Measurements from ENCODE around the gene HAO1. TPM values are rescaled to one million over a fixed set of nuclear protein-coding genes. Genes with fewer than 3 reads are reported as not detected.

Gene HAO1
- total and polyA plus RNA-seq, 2 of the 4 experiments (the other 2 are of a cell fraction): not detected

GRCh38 chr20:7859356-7859802 lies 80.9 kb downstream of the HAO1 start:
- H2BK20ac ChIP-seq (ENCODE audit: low read depth, low read length): no peak overlapping the region
- H3K4me3 ChIP-seq (ENCODE audit: insufficient read depth, low read depth, low read length): no peak overlapping the region
- H3K14ac ChIP-seq (replicated peaks; ENCODE audit: low read depth, low read length): no peak overlapping the region
- CTCF ChIA-PET: interaction anchor here (0.5 to 1.4 kb wide), 15 partner anchors 8 to 1237 kb away, joined by 3 to 7 read pairs (median 3); no protein-coding TSS in a partner anchor
- no peak overlapping the region for H2AFZ ChIP-seq (replicated peaks; ENCODE audit: low read length, poor library complexity)
- no peak for TF ChIP-seq NFE2L2 (IDR thresholded peaks at IDR 0.05; ENCODE audit: low read depth, low read length)
- no peak for TF ChIP-seq RFX5 (IDR thresholded peaks at IDR 0.05; ENCODE audit: low read depth, low read length)
- TF ChIP-seq RAD21 (IDR thresholded peaks at IDR 0.05; ENCODE audit: low read length): peak; percentile 86
- peak; percentile 64 for TF ChIP-seq SMC3 (IDR thresholded peaks at IDR 0.05; ENCODE audit: low read depth, low read length)
- no peak for TF ChIP-seq USF2 (IDR thresholded peaks at IDR 0.05; ENCODE audit: low read depth, low read length)
- TF ChIP-seq MAFK (IDR thresholded peaks at IDR 0.05; ENCODE audit: low read depth, low read length): no peak
- peak; percentile 67 for TF ChIP-seq MAZ (IDR thresholded peaks at IDR 0.05; ENCODE audit: borderline replicate concordance, low read depth, low read length)
- no peak for TF ChIP-seq MXI1 (IDR thresholded peaks at IDR 0.05; ENCODE audit: borderline replicate concordance, low read depth, low read length)
- TF ChIP-seq POLR2A (IDR thresholded peaks at IDR 0.05; ENCODE audit: low read depth, low read length): 0 out of 2 replicates have a peak, but pooled peaks have one; percentile 28
- TF ChIP-seq ELK1 (IDR thresholded peaks at IDR 0.05; ENCODE audit: borderline replicate concordance, low read depth, low read length): no peak
- peak; percentile 90 for TF ChIP-seq CTCF (conservative IDR thresholded peaks at IDR 0.05; ENCODE audit: low read depth, low read length)
- TF ChIP-seq FOS (IDR thresholded peaks at IDR 0.05; ENCODE audit: low read depth, low read length): no peak
- no peak for TF ChIP-seq CHD1 (IDR thresholded peaks at IDR 0.05; ENCODE audit: low read depth, low read length)
- H4K20me1 ChIP-seq (ENCODE audit: insufficient read depth, low read length): no peaks in the 10 kb centered on the region
- no CpG with 5 or more reads among the region's 3 CpGs for WGBS, 2 experiments (ENCODE audit: extremely low coverage in 2 of 2, insufficient read length in 1 of 2)
- BruUV-seq (replicated peaks): no TSS peak
- no peak overlapping the region; the same call in 1 of the 2 replicates for H2BK120ac ChIP-seq (ENCODE audit: low read depth, low read length)
- H3K36me3 ChIP-seq (ENCODE audit: control insufficient read depth, insufficient read depth, low read length): no peaks in the 10 kb centered on the region
- no peaks in the 10 kb centered on the region for H3K79me1 ChIP-seq (ENCODE audit: low read depth in 1 of 2, low read length in 2 of 2)
- H2AK9ac ChIP-seq (replicated peaks; ENCODE audit: low read depth, low read length, poor library complexity): no peak overlapping the region
- ATAC-seq (ENCODE audit: low read depth): peak; percentile 94
- no peak overlapping the region for H4K8ac ChIP-seq (ENCODE audit: low read depth in 2 of 2, low read length in 2 of 2)
- H3K27ac ChIP-seq (ENCODE audit: insufficient read depth, low read length): no peak overlapping the region
- DNase-seq: peak; percentile 70
- no peak overlapping the region for H2BK5ac ChIP-seq (ENCODE audit: low read depth, low read length, poor library complexity, severe bottlenecking)
- peaks cover 3% of the 10 kb centered on the region; the same call in 1 of the 2 replicates for H3K27me3 ChIP-seq (ENCODE audit: control insufficient read depth, insufficient read depth, low read length)
- POLR2A ChIA-PET (ENCODE audit: unreplicated experiment): no interaction called here
- no peak overlapping the region for H3K18ac ChIP-seq (ENCODE audit: low read depth, low read length)
- H3K9me1 ChIP-seq (ENCODE audit: insufficient read depth, low read length): no peaks in the 10 kb centered on the region
- no peak overlapping the region for H3K4ac ChIP-seq (ENCODE audit: low read depth, low read length)
- no peak overlapping the region for H2AK5ac ChIP-seq (ENCODE audit: low read depth, low read length)
- no peak overlapping the region for H3K9ac ChIP-seq (ENCODE audit: low read depth, low read length)
- no peak overlapping the region for H2BK15ac ChIP-seq (ENCODE audit: low read depth, low read length)
- dilution Hi-C loops (cut with HindIII; ENCODE audit: low sequenced_read_pairs, unreplicated experiment) (no loop called here), in situ Hi-C loops (cut with MboI; ENCODE audit: low sequenced_read_pairs) (loop anchor here (10.0 kb wide), 1 partner anchor 1025 kb away; no protein-coding TSS in a partner anchor), intact Hi-C loops (cut with micrococcal nuclease) (loop anchor here (1.0 to 5.0 kb wide), 6 partner anchors 573 to 1717 kb away; no protein-coding TSS in a partner anchor)
- H3K23ac ChIP-seq (ENCODE audit: low read depth, low read length): no peak overlapping the region
- H3K4me1 ChIP-seq (ENCODE audit: control insufficient read depth, insufficient read depth, low read length): no peaks in the 10 kb centered on the region; the same call in 1 of the 2 replicates
- no peak overlapping the region for H3K56ac ChIP-seq (ENCODE audit: extremely low read depth, insufficient read depth, low read length)
- no peaks in the 10 kb centered on the region for H3K9me3 ChIP-seq (ENCODE audit: control insufficient read depth, insufficient read depth, low read length)
- no peak overlapping the region for H4K91ac ChIP-seq (ENCODE audit: insufficient read depth, low read depth, low read length)
- no peak overlapping the region for H4K5ac ChIP-seq (ENCODE audit: low read depth, low read length)
- no peak overlapping the region for H3K4me2 ChIP-seq (ENCODE audit: low read depth, low read length)

Data from IMR-90 (cell line).